T-helper 9 cell (primary cell): ENCODE data around the gene VAMP2.

Source experiments
- DNase-seq: peaks from one replicate; pipeline ENCODE4 v3.0.0-alpha.2; 2020

Gene VAMP2

GRCh38 chr17:8154608-8155155, 8.1 kb downstream of the VAMP2 start:
- no peak for DNase-seq

GRCh38 chr17:8153957-8154607, 8.7 kb downstream of the VAMP2 start:
- peak; percentile 97 for DNase-seq

GRCh38 chr17:8153525-8153956, 9.2 kb downstream of the VAMP2 start:
- DNase-seq, result no peak

GRCh38 chr17:8153031-8153451, 9.7 kb downstream of the VAMP2 start:
- DNase-seq, result no peak

- DNase-seq, result peak; percentile 80
Measured at GRCh38 chr17:8152112-8152775, 10.5 kb downstream of the VAMP2 start, which contains the start of gene PER1. PER1 (minus strand) TSS chr17:8152404; CDS start chr17:8150706, 1,698 bp downstream.

- no peak for DNase-seq
Measured at GRCh38 chr17:8151641-8152111, 11.1 kb downstream of the VAMP2 start.

GRCh38 chr17:8151120-8151640, 11.6 kb downstream of the VAMP2 start:
- DNase-seq, result peak; percentile 88

GRCh38 chr17:8150194-8151119, 12.3 kb downstream of the VAMP2 start:
- DNase-seq, result no peak

GRCh38 chr17:8149419-8150193, 13.1 kb downstream of the VAMP2 start:
- no peak for DNase-seq

GRCh38 chr17:8148560-8148959, 14.2 kb downstream of the VAMP2 start:
- DNase-seq, result no peak

GRCh38 chr17:8147805-8148404, 14.8 kb downstream of the VAMP2 start:
- DNase-seq, result no peak

GRCh38 chr17:8147141-8147804, 15.5 kb downstream of the VAMP2 start:
- no peak for DNase-seq

- DNase-seq, result no peak
Measured at GRCh38 chr17:8146381-8147140, 16.2 kb downstream of the VAMP2 start.

GRCh38 chr17:8145811-8146210, 16.9 kb downstream of the VAMP2 start:
- DNase-seq, result no peak

GRCh38 chr17:8144401-8145231, 18.1 kb downstream of the VAMP2 start:
- DNase-seq, result no peak

- no peak for DNase-seq
Measured at GRCh38 chr17:8143581-8144400, 19.0 kb downstream of the VAMP2 start.

- DNase-seq, result no peak
Measured at GRCh38 chr17:8142887-8143580, 19.7 kb downstream of the VAMP2 start.
